Right kidney (tissue), 1 donor: ENCODE measurements around the gene FGF9.

Experiments
- DNase-seq: peaks from one replicate; pipeline ENCODE4 v3.0.0-alpha.2; 2016

Gene FGF9

GRCh38 chr13:21673789-21674489, 3.1 kb downstream of the FGF9 start:
- peak; percentile 79 for DNase-seq

GRCh38 chr13:21674490-21675009, 3.7 kb downstream of the FGF9 start:
- peak; percentile 68 for DNase-seq

GRCh38 chr13:21675095-21675991, 4.5 kb downstream of the FGF9 start:
- peak; percentile 66 for DNase-seq

- peak; percentile 33 for DNase-seq
These were observed 5.7 kb downstream of the FGF9 start for GRCh38 chr13:21676611-21677021.

- DNase-seq: no peak
These were observed 6.3 kb downstream of the FGF9 start for GRCh38 chr13:21677075-21677623.

GRCh38 chr13:21683034-21683733, 12.3 kb downstream of the FGF9 start:
- no peak for DNase-seq

GRCh38 chr13:21684576-21684975, 13.7 kb downstream of the FGF9 start:
- DNase-seq: no peak

GRCh38 chr13:21685485-21686064, 14.7 kb downstream of the FGF9 start:
- DNase-seq: no peak

- DNase-seq: no peak
These were observed 16.0 kb downstream of the FGF9 start for GRCh38 chr13:21686751-21687391.

- DNase-seq: no peak
These were observed 17.2 kb downstream of the FGF9 start for GRCh38 chr13:21688056-21688455.

- DNase-seq: no peak
These were observed 18.2 kb downstream of the FGF9 start for GRCh38 chr13:21689097-21689496.

- DNase-seq: no peak
These were observed 20.1 kb downstream of the FGF9 start for GRCh38 chr13:21690955-21691354.

- no peak for DNase-seq
These were observed 20.6 kb downstream of the FGF9 start for GRCh38 chr13:21691500-21691899.

GRCh38 chr13:21691928-21692327, 21.1 kb downstream of the FGF9 start:
- no peak for DNase-seq

- no peak for DNase-seq
These were observed 24.0 kb downstream of the FGF9 start for GRCh38 chr13:21694831-21695230.

- no peak for DNase-seq
These were observed 24.7 kb downstream of the FGF9 start for GRCh38 chr13:21695546-21695945.

- no peak for DNase-seq
These were observed 26.1 kb downstream of the FGF9 start for GRCh38 chr13:21696865-21697448.

GRCh38 chr13:21698817-21699679, 28.2 kb downstream of the FGF9 start:
- DNase-seq: no peak

- no peak for DNase-seq
These were observed 30.6 kb downstream of the FGF9 start for GRCh38 chr13:21701460-21701859.

GRCh38 chr13:21703846-21704245, 33.0 kb downstream of the FGF9 start:
- DNase-seq: no peak
